C1 segment of cervical spinal cord (tissue), 14 donors: ENCODE results near the gene TANGO2.

Source experiments
- DNase-seq, 14 donors: peaks; one replicate each; lab custom pipeline; 2025; lab: John Stamatoyannopoulos, UW

Gene TANGO2

DNA sequence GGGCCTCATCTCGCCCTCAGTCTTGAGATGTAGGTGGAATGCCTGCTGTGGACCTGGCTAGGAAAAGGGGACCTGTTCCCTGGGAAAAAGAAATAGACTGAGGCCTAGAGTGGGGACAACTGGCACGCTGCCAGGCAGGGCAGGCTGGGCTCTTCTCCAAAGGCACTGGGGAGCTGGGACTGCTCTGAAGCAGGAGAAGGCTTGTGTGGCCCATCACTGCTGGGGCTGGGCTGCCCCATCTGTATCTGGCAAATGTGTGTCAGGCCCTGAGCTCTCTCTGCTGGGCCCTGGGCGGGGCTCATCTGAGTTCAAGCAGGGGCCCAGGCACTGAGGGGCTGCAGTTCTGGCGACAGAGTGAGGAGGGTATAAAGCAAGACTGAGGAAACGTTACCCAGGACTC is 37.2 kb upstream of the TANGO2 start:
- DNase-seq = peak in 1 of 14 donors; percentile 37

GRCh38 chr22:19984201-19984753 is 36.6 kb upstream of the TANGO2 start:
- peak in 1 of 14 donors; percentile 41 for DNase-seq

DNA sequence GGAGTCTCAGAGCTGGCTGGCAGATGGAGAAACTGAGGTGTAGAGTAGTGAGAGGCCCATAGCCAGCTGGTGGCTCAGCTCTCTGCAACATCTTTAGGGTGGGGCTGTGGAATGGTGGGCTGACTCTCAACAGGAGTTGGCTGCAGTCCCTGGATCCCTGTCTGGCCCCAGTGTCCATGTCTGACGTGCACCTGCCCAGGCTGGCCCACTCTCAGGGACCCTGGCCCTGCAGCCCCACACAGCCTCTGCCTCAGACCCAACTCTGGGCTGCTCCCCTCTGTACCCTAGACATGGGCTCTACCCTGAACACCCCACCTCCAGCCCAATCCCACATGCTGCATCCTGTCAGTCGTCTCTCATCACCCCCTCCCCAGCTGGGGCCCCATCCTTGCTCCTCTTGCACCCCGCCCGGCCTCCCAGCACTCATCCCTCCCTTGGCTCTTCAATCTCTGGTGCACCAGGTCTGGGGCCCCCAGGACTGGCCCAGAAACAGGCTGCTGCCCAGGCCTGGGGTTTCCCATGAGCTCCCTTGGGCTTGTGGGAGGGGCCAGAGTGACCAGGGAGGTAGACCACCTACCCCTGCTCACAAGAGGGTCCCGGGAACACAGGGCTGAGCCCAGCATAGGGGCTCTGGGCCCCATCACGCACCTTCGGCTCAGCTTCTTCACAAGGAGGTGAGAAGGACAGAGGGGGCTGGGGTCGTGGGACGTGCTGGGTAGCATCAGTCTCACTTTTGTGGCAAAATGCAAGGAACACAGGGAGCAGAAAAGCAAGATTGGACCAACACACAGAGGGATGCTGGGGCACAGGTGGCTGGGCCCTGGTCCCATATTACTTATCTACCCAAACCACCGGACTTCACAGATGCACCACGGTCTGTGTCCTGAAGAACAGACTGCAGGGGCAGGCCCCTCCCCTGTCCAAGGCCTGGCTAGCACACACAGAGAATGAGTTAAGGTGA is 35.8 kb upstream of the TANGO2 start:
- DNase-seq = no peak

DNA sequence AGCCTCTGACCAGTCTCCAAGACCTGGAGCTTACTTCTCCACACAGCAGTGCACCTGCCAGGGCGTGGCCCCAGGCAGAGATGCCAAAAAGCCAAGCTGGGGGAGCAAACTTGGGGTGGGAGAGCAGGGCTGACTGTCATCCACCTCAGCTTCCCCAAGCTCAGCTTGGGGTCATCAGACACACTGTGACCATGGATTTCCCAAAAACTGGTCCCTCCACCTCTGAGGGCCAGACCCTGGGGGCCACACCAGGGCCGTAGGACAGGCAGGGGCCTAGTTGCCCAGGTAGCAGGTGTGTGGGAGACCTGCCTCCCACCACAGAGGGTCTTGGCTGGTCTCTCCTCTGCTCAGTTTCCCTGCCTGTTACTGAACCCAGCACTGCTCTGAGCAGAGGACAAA is 34.9 kb upstream of the TANGO2 start:
- DNase-seq = no peak

DNA sequence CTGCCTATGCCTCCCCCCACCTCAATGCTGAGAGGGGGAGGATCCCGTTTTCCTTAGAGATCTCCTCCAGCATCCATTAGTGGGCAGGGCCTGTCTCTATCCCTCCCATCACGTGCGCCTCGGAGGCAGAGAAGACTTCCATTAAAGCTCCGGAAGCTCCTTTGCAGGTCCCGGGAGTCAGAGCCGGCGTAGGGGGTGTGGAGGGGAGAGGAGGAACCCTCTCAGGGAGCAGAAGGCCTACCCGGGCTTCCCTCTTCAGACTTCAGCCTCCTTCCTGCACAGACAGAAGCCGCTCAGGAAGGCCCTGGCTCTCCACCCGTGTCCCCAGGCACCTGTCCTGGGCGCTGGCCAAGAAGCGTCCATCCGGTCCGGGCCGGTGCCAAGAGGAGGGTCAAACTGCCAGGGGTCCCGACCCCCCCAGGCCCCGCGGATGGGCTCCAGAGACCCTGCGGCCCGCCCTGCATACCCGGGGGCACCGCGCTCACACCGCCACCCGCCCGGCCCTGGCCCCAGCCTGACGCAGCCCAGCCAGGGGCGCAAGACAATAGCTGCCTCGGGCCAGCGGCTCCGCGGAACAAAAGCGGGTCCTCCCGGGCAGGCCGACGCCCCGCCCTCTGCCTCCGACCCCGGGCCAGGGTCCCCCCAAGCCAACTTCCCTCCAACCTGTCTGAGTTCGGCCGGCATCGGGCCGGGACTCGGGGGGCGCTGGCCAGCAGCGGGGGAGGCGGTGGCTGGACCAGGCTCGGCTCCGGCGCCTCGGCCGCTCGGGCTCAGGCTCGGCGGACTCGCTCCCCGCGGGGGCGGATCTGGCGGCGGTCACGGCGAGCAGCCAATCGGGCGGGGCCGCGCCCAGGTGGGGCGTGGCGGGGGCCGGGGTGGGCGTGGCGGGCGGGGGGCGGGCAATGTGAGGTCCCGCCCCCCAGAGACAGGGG is 34.2 kb upstream of the TANGO2 start:
- peak in 11 of 14 donors; percentile 17 to 77 (median 42) for DNase-seq

DNA sequence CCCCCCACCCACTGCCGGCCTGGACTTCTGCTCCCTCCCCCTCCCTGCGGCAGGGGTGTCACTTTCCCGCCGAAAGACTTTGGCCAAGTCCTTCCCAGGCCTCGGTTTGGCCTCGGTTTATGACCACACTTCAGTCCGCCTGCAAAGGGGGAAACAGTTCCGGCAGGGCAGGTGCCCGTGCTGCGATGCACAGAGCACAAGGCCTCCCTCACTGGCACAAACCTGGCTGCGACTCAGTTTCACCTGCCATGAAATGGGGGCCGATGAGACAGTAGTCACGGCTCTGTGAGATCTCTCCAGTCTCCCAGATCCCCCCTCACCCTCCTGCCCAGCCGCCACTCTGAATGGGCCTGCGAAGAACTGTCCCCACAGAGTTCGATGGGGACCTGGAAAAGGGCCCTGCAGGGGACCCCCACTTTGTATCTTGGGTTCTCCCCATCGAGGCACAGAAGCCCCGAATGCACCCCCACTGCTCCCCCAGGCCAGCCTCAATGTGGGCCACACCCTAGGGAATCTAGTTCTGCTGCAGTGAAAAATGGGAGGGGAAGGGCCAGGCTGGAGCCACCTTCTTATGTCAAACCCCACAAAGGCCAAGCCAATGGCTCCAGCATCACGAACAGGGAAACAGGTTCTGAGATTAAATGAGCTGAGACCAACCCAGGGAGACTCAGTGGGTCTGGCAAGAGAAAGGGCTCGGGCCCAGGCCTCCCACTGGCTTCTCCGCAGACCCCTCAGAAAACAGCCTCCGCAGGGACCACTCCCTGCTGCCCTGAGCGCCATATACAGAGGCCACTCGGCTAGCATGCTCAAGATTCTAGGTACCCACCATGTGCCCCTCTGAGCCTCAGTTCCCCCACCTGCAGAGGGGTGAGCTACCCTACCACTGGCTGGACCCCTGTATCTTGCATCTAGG is 33.3 kb upstream of the TANGO2 start:
- no peak for DNase-seq

DNA sequence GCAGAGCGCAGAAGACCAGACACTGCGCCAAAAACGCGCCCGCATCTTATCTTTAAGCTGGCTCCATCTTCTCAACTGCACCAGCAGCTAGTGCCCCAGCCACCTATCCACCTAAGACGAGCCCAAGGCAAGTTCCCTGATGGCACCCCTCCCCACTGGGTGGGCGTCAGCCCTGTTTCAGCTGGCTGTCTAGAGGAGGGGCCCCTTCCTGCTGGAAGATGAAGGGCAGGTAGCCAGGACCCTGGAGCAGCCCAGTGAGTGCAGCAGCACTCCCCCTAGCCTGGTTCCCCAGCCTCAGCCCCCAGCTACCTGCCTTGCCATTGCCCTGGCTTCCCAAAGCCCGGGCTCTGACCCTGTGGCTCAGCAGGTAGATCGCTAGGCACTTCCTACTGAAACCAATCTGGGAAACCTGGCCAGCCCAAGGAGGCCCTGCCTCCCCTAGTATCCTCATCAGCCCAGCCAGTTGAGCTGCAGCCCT is 32.5 kb upstream of the TANGO2 start:
- DNase-seq = no peak

DNA sequence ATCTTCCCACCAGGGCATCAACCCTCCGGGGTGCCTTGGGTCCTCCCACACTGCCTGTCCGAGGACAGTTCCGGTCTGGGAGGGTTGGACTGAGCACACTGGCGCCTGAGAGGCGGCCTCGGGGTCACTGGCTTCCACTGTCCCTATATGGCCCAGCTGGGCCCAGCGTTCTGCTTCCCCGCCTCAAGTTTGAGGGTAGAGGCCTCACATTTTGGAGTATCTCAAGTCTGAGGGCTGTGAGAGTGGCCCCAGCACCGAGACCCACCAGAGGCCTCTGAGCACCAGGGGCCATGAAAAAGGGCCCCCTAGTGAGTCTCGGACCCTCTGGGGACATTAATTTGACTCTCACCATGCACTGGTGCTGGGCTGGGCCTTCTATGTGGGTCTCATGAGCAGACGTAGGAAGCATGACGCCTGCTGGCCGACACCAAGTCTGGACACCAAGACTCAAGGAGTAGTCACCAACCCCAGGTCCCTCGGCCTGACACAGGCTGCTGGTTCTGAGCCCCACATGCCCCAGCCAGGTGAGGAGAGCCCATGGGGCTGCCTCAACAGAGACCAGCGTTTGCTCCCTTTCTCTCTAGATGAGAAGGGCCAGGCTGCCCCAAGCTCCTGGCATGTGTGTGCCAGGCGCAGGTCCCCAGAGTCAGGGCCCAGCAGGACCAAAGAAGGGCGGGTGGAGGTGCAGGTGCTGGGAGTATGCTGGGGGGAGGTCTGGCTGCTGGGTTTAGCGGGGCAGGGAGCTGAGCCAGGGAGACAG is 31.8 kb upstream of the TANGO2 start:
- no peak for DNase-seq

- no peak for DNase-seq
Observed at GRCh38 chr22:19989725-19990067, 31.2 kb upstream of the TANGO2 start.

DNA sequence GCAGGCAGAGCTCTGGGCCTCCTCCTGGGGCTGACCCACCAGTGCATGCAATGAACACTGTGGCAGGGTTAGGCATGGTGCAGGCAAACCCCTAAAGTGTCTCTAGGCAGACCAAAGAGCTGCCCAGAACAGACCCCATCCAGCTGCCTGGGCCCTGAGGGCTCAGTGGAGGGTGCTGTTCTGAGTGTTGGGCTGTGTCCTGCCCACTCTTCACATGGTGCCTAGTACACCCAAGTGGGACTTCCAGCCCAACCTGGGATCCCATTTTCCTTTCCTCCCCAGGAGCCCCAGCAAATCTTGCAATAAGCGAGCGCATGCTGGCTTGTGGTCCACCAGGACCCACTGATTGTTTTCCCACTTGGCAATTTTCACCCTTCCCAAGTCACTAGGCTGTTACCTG is 30.7 kb upstream of the TANGO2 start:
- DNase-seq = no peak

- no peak for DNase-seq
Observed at GRCh38 chr22:19990609-19991394, 30.1 kb upstream of the TANGO2 start.

DNA sequence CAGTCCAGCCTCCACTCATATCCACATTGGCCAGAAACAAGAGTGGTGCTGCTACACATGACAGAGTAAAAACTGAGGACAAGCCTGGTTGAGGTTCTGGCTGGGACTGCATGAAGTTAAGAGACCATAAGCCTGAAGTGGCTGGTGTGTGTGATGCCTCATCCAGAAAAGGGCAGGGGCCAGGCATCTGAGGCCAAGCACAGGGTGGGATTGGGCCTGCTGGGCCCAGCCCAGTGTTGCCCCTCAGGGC is 29.6 kb upstream of the TANGO2 start:
- no peak for DNase-seq

DNA sequence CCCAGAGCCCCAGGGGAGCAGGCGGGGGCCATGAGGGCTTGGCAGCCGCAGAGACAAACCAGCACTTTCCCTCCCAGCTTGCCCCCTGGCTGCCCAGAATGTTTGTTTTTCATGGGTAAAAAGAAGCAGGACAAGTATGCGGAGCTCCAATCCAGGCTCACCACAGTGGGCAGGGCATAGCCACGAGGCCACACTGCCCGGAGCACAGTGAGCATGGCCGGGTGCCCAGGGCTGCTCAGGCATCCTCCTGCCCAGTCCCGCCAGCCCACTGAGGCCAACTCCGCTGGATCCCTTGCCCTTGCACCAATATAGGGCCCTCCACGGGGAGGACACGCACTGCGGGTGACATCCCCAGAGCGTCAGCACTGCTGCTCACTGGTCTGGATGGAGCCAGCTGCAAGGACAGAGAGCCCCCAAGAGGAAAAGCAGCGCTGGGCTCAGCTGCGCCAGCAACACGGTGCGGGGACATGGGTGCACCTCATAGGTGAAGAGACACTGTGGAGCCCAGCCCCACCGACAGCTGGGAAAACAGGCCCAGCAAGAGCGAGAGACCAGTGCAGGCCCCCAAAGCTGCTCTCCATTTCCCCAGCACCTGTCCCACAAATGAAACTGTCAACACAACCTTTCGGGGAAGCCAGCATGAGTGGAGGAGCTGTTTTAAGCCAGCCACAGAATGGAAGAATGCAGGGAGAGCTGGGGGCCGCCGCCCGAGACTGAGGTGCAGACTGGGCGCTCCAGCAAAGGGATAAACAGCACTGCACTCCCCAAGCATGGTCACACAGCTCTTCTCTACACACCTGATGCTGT is 29.1 kb upstream of the TANGO2 start:
- DNase-seq = peak in 8 of 14 donors; percentile 16 to 54 (median 29)

DNA sequence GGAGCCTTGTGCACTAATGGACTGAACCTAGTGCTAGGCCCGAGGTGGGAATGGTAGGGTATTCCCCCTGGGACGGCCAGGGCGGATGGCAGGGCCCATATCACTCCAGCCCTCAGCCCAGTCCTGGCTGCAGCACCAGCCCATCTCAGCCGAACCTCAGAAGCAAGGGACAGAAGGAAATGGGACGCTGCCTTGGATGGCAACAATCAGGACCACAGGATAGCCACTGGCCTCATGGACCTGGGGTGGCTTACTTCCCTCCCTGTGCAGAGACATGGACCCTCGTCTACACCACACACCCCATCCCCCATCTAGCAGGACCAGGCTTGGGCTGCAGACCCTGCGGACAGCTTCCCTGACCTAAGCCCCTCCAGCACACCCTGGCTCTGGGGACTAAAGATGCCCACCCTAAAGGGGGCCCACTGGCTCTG is 28.4 kb upstream of the TANGO2 start:
- no peak for DNase-seq

DNA sequence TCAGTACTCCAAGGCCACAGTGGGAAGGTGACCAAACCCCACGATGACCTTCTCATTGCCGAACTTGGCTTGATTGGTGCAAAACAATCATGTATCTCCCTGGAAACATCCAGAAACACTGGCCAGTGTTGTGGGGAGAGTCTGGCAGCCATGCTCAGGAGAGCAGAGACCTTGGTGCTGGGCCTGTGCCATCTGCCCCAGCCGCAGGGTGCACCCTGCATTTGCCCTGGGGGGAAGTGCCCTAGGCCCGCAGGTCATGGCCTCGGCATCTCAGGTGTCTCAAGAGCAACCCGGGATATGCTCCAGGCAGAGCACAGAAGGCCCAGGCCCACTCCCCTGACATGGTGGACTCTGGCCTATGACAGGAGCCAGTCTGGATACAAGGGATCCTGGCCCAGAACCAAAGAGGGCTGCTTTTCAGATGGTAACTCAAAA is 28.0 kb upstream of the TANGO2 start:
- DNase-seq = no peak

DNA sequence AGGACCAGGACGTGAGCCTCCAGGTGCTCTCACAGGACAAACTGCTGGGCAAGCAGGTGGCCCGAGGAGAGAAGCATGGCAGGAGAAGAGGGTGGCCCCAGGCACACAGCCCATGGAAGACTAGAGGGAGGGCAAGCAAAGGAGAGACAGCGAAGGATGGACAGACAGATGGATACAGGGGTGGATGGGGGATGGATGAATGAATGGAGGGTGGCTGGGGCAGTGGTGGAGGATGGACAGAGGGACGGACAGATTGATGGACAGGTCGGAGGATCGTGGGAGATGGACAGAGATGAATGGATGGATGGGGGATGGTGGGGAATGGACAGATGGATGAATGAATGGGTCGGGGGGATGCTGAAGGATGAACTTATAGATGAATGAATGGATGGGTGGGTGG is 27.0 kb upstream of the TANGO2 start:
- no peak for DNase-seq

GRCh38 chr22:19994851-19995610 is 25.9 kb upstream of the TANGO2 start:
- DNase-seq = no peak
